HG03175 (cell line): ENCODE data around the gene ILRUN.
"Not testable (repeated sequence)": the region's sequence is repeated elsewhere in the genome, so short reads cannot be mapped to it uniquely, and the experiment has no call there.

Experiments used
- ATAC-seq: cut with Tn5 transposase; IDR thresholded peaks from one replicate; pipeline ENCODE4 v1.9.1; 2021; ENCODE audit warnings: mild to moderate bottlenecking, moderate library complexity; ENCODE audit not compliant: unreplicated experiment

Gene ILRUN

GRCh38 chr6:34697904-34698559 lies 1.5 kb upstream of the ILRUN start:
- no peak for ATAC-seq

DNA sequence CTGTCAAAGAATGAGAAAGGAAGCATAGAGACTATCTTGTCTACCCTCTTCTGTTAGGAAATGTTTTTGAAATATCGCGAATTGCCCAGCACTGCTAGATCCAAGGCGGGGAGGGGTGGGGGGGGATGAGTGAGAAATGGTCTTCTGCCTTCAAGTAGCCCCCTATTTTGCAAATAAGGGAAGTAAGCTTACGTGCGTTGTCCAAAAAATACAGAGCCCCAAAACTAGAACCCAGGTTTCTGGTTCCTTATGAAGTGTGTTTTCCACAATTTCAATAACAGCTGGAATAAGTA lies 923 bp upstream of the ILRUN start:
- no peak for ATAC-seq

DNA sequence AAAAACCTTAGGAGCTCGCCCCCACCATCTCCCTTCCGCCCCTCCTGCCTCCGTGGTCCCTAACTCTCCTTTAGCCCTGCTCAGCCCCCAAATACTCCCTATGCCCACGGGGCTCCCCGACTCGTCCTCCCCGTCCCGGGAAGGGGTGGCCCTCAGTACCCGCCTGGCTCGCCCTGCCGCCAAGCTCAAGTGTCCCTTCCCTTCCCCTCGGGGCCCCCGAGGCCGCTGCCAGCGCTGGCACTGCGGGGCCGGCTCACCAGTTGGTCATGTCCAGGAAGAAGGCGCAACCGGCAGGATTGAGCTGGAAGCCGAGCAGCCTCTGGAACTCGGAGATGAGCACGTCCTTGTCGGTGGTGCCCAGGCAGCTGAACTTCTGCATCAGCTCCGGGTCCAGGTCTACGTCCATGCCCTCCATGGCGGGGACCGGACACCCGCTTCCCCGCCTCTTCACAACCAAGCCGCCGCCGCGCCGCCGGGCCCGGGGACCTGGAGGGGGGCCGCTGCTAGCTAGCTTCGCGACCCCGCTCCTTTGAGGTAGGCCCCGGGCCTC lies 303 bp downstream of the ILRUN start:
- peak; percentile 40 for ATAC-seq

GRCh38 chr6:34695729-34696188 lies 808 bp downstream of the ILRUN start:
- ATAC-seq, result no peak

DNA sequence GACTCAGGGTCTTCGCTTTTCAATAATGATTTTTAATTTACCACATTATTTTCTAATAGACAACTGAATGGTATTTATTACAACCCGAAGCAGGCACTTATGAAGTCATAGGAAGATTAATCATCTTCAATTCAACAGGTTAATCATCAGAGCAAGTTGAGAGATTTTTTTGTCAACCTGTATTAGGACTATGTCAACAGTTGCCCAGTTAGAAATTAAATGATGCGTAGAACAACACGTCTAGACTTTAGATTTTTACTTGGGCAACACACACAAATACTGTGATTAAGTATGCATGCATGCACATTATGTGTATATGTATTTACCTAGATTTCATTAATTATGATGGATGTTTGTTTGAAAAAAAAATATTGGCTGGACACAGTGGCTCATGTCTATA lies 4.3 kb downstream of the ILRUN start:
- ATAC-seq, result no peak

GRCh38 chr6:34689742-34690141 lies 6.8 kb downstream of the ILRUN start:
- no peak for ATAC-seq

- ATAC-seq, result no peak
Measured at GRCh38 chr6:34688956-34689355, 7.6 kb downstream of the ILRUN start.

GRCh38 chr6:34684919-34685318 lies 11.6 kb downstream of the ILRUN start:
- ATAC-seq, result no peak

DNA sequence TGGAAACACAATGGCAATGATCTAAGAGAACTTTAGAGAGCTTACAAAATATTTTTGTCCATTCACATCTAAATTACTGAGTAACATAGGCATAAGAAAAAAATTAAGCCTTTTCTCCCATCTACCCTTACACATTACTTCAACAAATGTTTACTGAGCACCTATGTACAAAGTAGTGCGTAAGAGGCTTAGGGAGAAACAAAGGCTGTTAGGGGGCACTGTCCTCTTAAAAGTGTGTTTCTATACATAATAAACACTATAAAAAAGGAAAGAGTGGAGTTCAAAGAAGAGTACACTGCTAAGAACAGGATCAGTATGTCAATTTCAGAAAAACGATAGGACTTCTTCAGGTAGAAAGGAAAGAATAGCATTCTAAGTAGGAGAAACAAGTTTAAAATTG lies 12.2 kb downstream of the ILRUN start:
- no peak for ATAC-seq

DNA sequence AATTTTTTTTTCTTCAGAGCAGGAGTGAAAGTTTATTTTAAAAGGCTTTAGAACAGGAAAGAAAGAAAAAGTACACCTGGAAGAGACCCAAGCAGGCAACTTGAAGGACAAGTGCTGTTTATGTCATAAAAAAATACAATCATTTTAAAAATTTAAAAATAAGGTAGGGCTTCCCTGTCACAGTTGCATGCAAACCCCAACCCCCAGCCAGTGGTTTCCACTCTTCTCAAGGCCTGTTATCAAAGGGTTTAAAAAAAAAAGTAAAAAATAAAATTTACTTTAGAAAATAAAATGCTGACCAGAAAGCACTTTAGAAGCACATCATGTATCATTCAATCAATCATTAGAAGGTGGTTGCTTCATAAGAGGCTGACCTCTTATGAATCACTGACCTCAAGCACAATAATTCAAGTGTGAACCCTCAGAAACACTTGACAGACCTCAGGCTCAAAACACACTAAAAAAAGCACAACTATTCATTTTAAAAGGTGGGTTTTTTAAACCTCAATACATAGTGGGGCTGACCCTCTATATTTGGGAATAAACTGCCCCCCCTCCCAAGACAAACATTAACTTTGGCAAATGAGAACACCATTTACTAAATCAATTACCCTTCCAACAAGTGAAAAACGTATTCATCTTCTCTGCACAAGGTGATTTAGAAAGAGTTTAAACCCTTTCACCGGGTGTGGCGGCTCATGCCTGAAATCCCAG lies 15.6 kb downstream of the ILRUN start:
- ATAC-seq, result peak; percentile 59

GRCh38 chr6:34680313-34680712 lies 16.3 kb downstream of the ILRUN start:
- not testable (repeated sequence) for ATAC-seq

GRCh38 chr6:34679552-34680253 lies 16.9 kb downstream of the ILRUN start:
- ATAC-seq, result no peak

DNA sequence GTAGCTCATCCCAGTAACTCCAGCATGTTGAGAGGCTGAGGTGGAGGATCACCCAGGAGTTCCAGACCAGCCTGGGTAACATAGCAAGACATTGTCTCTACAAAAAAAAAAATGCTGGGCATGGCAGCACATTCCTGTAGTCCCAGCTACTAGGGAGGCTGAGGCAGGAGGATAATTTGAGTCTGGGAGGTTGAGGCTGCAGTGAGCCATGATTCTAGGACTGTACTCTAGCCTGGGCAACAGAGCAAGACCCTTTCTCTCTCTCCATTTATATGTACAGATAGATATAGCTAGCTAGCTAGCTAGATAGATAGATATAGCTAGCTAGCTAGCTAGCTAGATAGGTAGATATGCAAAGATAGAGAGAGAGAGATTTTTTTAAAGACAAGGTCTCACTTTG lies 20.4 kb downstream of the ILRUN start:
- ATAC-seq, result no peak

DNA sequence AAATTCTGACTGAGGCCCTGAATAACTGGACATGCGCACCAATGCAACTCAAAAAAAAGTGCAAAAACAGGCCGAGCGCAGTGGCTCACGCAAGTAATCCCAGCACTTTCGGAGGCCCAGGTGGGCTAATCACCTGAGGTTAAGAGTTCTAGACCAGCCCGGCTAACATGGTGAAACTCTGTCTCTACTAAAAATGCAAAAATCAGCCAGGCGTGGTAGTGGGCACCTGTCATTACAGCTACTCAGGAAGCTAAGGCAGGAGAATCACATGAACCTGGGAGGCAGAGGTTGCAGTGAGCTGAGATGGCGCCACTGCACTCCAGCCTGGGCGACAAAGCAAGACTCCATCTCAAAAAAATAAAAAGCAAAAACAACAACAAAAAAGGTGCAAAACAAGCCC lies 21.6 kb downstream of the ILRUN start:
- not testable (repeated sequence) for ATAC-seq

- ATAC-seq, result no peak
Measured at GRCh38 chr6:34674268-34674639, 22.3 kb downstream of the ILRUN start.

GRCh38 chr6:34673064-34673463 lies 23.5 kb downstream of the ILRUN start:
- ATAC-seq, result no peak

GRCh38 chr6:34672657-34673043 lies 23.9 kb downstream of the ILRUN start:
- ATAC-seq, result no peak

- peak; percentile 86 for ATAC-seq
Measured at GRCh38 chr6:34671801-34672656, 24.5 kb downstream of the ILRUN start.

DNA sequence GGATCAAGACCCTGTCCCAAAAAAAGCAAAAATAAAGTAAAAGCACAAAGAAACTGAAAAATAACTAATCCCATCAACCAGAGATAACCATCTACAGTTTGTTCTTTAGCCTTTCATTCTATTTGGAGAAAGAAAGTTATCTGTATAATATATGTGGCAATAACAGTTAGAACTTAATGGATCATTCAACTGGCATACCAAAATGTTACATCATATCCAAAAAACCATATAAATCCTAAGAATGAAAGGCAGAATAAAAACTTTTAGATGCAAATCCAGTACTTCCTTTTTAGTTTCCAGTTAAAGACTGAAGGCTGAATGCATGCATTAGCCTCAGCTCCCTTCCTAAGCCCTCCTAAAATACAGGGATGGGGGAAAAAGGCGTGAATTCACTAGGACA lies 25.2 kb downstream of the ILRUN start:
- ATAC-seq, result no peak

- not testable (repeated sequence) for ATAC-seq
Measured at GRCh38 chr6:34668799-34669198, 27.8 kb downstream of the ILRUN start.
